ENCODE results near the gene WNK1. TPM values are rescaled to one million over a fixed set of nuclear protein-coding genes. Genes with fewer than 3 reads are reported as not detected.
"Not testable (repeated sequence)": the region's sequence is repeated elsewhere in the genome, so short reads cannot be mapped to it uniquely, and the experiment has no call there.

The WNK1 gene
- total RNA-seq, 1 donor from 2014 or later = 160 TPM

DNA sequence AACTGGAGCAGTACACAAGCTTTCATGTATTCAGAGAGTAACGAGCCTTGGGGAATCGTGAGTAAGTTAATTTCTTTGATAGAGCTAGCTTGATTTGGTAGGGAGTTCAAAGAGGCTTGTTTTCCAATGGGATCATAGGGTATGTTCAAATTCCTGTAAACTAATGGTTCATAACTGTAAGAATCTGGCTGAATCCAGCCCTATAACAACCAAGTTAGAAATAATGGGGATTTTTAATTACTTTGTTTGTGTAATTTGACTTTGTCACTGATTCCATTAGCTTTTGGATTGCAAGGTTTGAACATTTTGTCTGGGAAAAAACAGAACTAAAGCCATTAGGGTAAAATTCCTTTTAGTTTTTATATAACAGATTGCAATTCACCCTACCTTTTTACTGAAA is 94.0 kb downstream of the WNK1 start:
- TF ChIP-seq CTCF (IDR thresholded peaks at IDR 0.05; ENCODE audit: unreplicated experiment) = no peak
- Mint-ChIP-seq H3K4me3 (ENCODE audit: unreplicated experiment) (no peak overlapping the region), H3K9me3 (ENCODE audit: unreplicated experiment) (no peaks in the 10 kb centered on the region), H3K27me3 (ENCODE audit: unreplicated experiment) (no peaks in the 10 kb centered on the region), H3K36me3 (ENCODE audit: low read depth, unreplicated experiment) (peaks cover 3% of the 10 kb centered on the region), H3K27ac (ENCODE audit: unreplicated experiment) (no peak overlapping the region), H3K4me1 (ENCODE audit: unreplicated experiment) (peaks cover 3% of the 10 kb centered on the region)
- DNase-seq (ENCODE audit: low spot score) = no peak

DNA sequence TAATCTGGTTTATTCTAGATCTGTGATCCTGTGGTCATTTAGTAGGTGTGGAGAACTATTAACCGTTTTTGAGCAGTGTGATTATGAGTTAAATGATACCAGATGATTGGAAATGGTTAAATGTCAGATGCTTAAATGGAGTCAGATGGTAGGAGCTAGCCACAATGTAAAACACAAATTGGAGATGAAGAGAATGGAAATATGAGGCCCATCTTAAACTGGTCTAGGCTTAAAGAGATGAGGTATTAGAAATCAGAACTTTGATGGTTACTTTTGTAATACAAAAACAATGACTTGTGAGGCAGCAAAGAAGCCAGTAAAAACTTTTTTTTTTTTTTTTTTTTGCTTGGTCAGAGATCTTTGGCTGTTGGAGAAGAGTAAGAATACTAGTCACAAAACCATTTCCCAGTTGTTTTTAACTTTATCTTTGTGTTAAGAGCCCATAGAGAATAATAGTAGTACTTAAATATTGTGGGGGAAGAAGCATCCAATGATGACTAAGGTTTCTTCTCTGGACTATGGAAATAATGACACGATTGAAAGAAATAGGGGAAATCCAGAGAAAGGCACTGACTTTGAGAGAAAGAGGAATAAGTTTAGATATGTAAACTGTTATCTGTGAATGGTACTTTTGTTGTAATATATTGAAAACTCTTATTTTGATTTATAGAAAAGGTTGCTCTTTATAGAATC is 95.9 kb downstream of the WNK1 start:
- TF ChIP-seq CTCF (IDR thresholded peaks at IDR 0.05; ENCODE audit: unreplicated experiment) = no peak
- H3K27ac Mint-ChIP-seq (ENCODE audit: unreplicated experiment) = no peak overlapping the region
- peak overlapping the region; percentile 28 for H3K4me3 Mint-ChIP-seq (ENCODE audit: unreplicated experiment)
- H3K27me3 Mint-ChIP-seq (ENCODE audit: unreplicated experiment) = no peaks in the 10 kb centered on the region
- no peak for DNase-seq (ENCODE audit: low spot score)
- H3K9me3 Mint-ChIP-seq (ENCODE audit: unreplicated experiment) = no peaks in the 10 kb centered on the region
- H3K36me3 Mint-ChIP-seq (ENCODE audit: low read depth, unreplicated experiment) = peaks cover 3% of the 10 kb centered on the region
- H3K4me1 Mint-ChIP-seq (ENCODE audit: unreplicated experiment) = peaks cover 3% of the 10 kb centered on the region

DNA sequence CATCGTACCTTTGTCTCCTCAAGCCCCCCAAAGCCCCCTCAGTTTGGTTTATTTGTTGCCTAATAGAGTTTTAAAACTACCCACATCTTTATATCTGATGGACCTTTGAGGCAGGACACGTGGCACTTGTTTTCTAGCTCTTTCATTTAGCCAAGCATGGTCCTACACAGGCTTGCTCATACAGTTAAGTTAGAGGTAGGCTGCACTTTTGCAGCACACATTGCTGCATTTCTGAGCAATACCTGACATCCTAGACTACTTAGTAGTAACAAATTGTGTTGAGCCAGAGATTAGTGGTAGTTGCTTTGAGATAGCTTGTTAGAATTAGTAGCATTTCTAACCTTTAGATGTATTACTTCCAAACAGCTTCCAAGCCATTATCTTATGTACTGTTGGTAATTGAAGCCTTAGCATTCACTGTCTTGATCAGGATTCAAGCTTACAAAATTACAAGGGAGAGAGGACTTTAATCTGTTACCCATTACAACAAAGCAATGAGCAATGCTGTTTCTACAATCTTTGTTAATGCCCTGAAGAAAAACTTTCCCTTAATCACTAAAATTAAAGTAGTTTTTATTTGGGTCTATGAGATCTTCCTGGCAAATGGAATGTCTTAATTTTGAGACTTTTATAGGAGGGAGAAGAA is 96.6 kb downstream of the WNK1 start:
- no peaks in the 10 kb centered on the region for H3K27me3 Mint-ChIP-seq (ENCODE audit: unreplicated experiment)
- peaks cover 3% of the 10 kb centered on the region for H3K4me1 Mint-ChIP-seq (ENCODE audit: unreplicated experiment)
- no peak overlapping the region for H3K27ac Mint-ChIP-seq (ENCODE audit: unreplicated experiment)
- no peak for DNase-seq (ENCODE audit: low spot score)
- H3K9me3 Mint-ChIP-seq (ENCODE audit: unreplicated experiment) = no peaks in the 10 kb centered on the region
- no peak for TF ChIP-seq CTCF (IDR thresholded peaks at IDR 0.05; ENCODE audit: unreplicated experiment)
- peaks cover 3% of the 10 kb centered on the region for H3K36me3 Mint-ChIP-seq (ENCODE audit: low read depth, unreplicated experiment)
- H3K4me3 Mint-ChIP-seq (ENCODE audit: unreplicated experiment) = no peak overlapping the region

DNA sequence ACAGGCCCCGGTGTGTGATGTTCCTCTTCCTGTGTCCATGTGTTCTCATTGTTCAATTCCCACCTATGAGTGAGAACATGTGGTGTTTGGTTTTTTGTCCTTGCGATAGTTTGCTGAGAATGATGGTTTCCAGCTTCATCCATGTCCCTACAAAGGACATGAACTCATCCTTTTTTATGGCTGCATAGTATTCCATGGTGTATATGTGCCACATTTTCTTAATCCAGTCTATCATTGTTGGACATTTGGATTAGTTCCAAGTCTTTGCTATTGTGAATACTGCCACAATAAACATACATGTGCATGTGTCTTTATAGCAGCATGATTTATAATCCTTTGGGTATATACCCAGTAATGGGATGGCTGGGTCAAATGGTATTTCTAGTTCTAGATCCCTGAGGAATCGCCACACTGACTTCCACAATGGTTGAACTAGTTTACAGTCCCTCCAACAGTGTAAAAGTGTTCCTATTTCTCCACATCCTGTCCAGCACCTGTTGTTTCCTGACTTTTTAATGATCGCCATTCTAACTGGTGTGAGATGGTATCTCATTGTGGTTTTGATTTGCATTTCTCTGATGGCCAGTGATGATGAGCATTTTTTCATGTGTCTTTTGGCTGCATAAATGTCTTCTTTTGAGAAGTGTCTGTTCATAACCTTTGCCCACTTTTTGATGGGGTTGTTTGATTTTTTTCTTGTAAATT is 97.5 kb downstream of the WNK1 start:
- DNase-seq (ENCODE audit: low spot score); H3K9me3 Mint-ChIP-seq (ENCODE audit: unreplicated experiment); H3K27me3 Mint-ChIP-seq (ENCODE audit: unreplicated experiment); H3K4me1 Mint-ChIP-seq (ENCODE audit: unreplicated experiment); H3K4me3 Mint-ChIP-seq (ENCODE audit: unreplicated experiment); H3K36me3 Mint-ChIP-seq (ENCODE audit: low read depth, unreplicated experiment); H3K27ac Mint-ChIP-seq (ENCODE audit: unreplicated experiment): not testable (repeated sequence)

GRCh38 chr12:851343-851742 is 99.0 kb downstream of the WNK1 start:
- DNase-seq (ENCODE audit: low spot score) = no peak
- H3K9me3 Mint-ChIP-seq (ENCODE audit: unreplicated experiment) = no peaks in the 10 kb centered on the region
- no peaks in the 10 kb centered on the region for H3K27me3 Mint-ChIP-seq (ENCODE audit: unreplicated experiment)
- peaks cover 3% of the 10 kb centered on the region for H3K4me1 Mint-ChIP-seq (ENCODE audit: unreplicated experiment)
- H3K4me3 Mint-ChIP-seq (ENCODE audit: unreplicated experiment) = no peak overlapping the region
- H3K36me3 Mint-ChIP-seq (ENCODE audit: low read depth, unreplicated experiment) = peaks cover 3% of the 10 kb centered on the region
- H3K27ac Mint-ChIP-seq (ENCODE audit: unreplicated experiment) = no peak overlapping the region
- no peak for TF ChIP-seq CTCF (IDR thresholded peaks at IDR 0.05; ENCODE audit: unreplicated experiment)

Measured in endothelial cell (in vitro differentiated cells).